ENCODE results near the gene ADAMTS8. TPM values are rescaled to one million over a fixed set of nuclear protein-coding genes. Genes with fewer than 3 reads are reported as not detected.

The ADAMTS8 gene
- total RNA-seq, 6 experiments from 2014 or later = not detected

DNA sequence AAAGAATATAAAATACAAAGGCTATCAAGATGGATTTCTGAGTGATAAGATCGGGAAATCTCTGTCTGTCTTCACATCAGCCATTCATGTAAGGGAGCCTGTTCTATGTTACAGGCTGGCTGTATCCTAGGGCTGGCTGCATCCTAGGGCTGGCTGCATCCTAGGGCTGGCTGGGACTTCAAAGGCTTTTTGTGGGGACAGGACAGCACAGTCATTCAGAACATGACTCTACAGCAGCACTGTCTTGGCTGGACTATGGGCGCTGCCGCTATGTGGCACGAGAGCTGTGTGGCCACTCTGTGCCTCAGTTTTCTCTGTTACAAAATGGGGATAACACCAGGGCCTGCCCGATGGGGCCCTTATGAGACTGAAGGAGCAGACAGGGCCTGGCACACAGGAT lies 10.2 kb downstream of the ADAMTS8 start:
- no peak for TF ChIP-seq CTCF (IDR thresholded peaks at IDR 0.05)
- peaks cover 22% of the 10 kb centered on the region for H3K4me1 Mint-ChIP-seq (ENCODE audit: low read depth)
- H3K27me3 Mint-ChIP-seq (ENCODE audit: insufficient read depth) = peaks cover 44% of the 10 kb centered on the region
- no peak overlapping the region for H3K4me3 Mint-ChIP-seq
- H3K27ac Mint-ChIP-seq = no peak overlapping the region
- no peak for DNase-seq
- H3K9me3 Mint-ChIP-seq = no peaks in the 10 kb centered on the region
- no peaks in the 10 kb centered on the region for H3K36me3 Mint-ChIP-seq (ENCODE audit: low read depth)

DNA sequence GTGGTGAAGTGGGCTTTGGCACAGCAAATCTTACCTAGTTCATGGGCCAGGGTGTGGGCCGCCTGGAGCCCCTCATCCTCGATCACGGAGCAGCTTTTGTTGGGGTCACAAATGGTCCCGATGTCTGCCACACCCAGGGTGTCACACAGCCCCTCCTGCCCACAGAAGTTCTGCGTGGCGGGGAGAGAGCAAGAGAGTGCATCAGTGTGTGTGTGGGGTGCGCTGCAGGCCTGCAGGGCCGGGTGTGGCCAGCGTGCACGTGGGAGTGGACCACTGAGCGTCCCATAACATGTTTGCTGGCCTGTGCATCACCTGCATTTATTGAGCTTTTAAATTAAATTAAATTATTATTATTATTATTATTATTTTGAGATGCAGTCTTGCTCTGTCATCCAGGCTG lies 11.5 kb downstream of the ADAMTS8 start:
- no peak for TF ChIP-seq CTCF (IDR thresholded peaks at IDR 0.05)
- no peak overlapping the region for H3K4me3 Mint-ChIP-seq
- H3K4me1 Mint-ChIP-seq (ENCODE audit: low read depth) = peaks cover 27% of the 10 kb centered on the region
- H3K27ac Mint-ChIP-seq = no peak overlapping the region
- H3K9me3 Mint-ChIP-seq = no peaks in the 10 kb centered on the region
- H3K27me3 Mint-ChIP-seq (ENCODE audit: insufficient read depth) = peaks cover 32% of the 10 kb centered on the region
- no peak for DNase-seq
- no peaks in the 10 kb centered on the region for H3K36me3 Mint-ChIP-seq (ENCODE audit: low read depth)

- no peak for DNase-seq
- no peak overlapping the region for H3K27ac Mint-ChIP-seq
- H3K9me3 Mint-ChIP-seq = no peaks in the 10 kb centered on the region
- no peak for TF ChIP-seq CTCF (IDR thresholded peaks at IDR 0.05)
- H3K4me1 Mint-ChIP-seq (ENCODE audit: low read depth) = peaks cover 27% of the 10 kb centered on the region
- H3K27me3 Mint-ChIP-seq (ENCODE audit: insufficient read depth) = peaks cover 29% of the 10 kb centered on the region
- H3K4me3 Mint-ChIP-seq = no peak overlapping the region
- no peaks in the 10 kb centered on the region for H3K36me3 Mint-ChIP-seq (ENCODE audit: low read depth)
Observed at GRCh38 chr11:130416530-130416882, 11.9 kb downstream of the ADAMTS8 start.

DNA sequence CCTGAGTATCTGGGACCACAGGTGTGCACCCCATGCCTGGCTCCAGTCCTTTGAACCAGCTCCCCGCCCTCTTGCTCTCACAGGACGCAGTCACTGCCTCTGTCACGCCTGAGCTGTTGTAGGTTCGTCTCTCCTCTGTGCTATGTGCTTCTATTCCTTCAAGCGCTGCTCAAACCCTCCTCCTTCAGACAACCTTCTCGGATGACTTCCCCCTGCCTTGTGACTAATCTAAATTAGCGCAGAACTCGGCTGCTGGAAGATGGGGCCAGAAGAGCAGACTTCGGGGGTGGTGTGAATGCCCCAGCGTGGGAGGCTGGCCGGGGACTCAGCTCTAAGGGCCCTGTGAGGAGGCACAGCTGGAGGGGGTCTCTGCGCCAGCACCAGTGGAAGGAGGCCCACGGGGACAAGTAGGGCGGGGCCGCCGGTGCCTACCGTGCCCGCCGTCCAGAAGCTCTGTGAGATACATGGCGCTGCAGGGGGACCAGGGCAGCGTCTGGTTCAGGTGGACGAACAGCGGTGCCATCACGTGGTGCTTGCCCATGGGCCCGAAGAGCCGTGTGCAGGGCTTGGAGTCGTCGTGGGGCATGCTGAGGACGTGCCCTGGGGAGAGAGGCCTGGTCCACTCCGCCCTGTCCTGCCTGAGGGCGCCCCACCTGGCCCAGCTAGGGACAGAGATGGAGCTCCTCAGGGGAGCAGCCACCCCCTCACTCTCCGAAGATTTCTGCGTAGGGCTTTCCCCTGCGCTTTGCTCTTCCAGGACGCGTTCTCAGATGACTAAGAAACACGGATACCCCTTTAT lies 12.5 kb downstream of the ADAMTS8 start:
- no peak overlapping the region for H3K4me3 Mint-ChIP-seq
- no peaks in the 10 kb centered on the region for H3K36me3 Mint-ChIP-seq (ENCODE audit: low read depth)
- no peaks in the 10 kb centered on the region for H3K9me3 Mint-ChIP-seq
- H3K27ac Mint-ChIP-seq = no peak overlapping the region
- no peak for DNase-seq
- H3K27me3 Mint-ChIP-seq (ENCODE audit: insufficient read depth) = peaks cover 32% of the 10 kb centered on the region
- H3K4me1 Mint-ChIP-seq (ENCODE audit: low read depth) = peaks cover 27% of the 10 kb centered on the region
- TF ChIP-seq CTCF (IDR thresholded peaks at IDR 0.05) = no peak

- no peaks in the 10 kb centered on the region for H3K36me3 Mint-ChIP-seq (ENCODE audit: low read depth)
- DNase-seq = peak; percentile 9
- H3K4me1 Mint-ChIP-seq (ENCODE audit: low read depth) = peaks cover 30% of the 10 kb centered on the region
- peak overlapping the region; percentile 10; the same call in 1 of the 2 replicates for H3K4me3 Mint-ChIP-seq
- no peak for TF ChIP-seq CTCF (IDR thresholded peaks at IDR 0.05)
- H3K27ac Mint-ChIP-seq = peak overlapping the region; percentile 49; the same call in 1 of the 2 replicates
- peaks cover 27% of the 10 kb centered on the region for H3K27me3 Mint-ChIP-seq (ENCODE audit: insufficient read depth)
- no peaks in the 10 kb centered on the region for H3K9me3 Mint-ChIP-seq
Observed at GRCh38 chr11:130414107-130415080, 14.0 kb downstream of the ADAMTS8 start.

All from HFFc6 (cell line).